ENCODE results near the gene CHST4.

Gene CHST4

DNA sequence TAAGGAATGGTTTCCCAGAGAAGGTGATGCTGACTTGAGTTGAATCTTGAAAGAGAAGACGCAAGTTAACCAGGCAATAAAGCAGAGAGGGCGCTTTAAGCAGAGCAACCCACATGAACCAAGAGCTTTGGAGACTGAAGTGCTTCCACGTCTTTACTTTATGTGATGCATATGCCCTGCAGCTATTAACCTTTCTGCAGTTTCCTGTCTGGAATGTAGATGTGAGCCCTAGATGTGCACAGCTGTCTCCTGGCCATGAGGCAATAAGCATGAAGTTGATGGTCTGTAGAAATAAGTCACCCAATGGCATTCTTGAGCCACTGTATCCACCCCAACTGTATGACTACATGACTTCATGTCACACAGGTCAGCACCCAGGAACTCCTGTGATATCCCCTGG is 5.7 kb upstream of the CHST4 start:
- no peak overlapping the region for H3K4me3 ChIP-seq (ENCODE audit: low read length)
- TF ChIP-seq, protein P1, sequence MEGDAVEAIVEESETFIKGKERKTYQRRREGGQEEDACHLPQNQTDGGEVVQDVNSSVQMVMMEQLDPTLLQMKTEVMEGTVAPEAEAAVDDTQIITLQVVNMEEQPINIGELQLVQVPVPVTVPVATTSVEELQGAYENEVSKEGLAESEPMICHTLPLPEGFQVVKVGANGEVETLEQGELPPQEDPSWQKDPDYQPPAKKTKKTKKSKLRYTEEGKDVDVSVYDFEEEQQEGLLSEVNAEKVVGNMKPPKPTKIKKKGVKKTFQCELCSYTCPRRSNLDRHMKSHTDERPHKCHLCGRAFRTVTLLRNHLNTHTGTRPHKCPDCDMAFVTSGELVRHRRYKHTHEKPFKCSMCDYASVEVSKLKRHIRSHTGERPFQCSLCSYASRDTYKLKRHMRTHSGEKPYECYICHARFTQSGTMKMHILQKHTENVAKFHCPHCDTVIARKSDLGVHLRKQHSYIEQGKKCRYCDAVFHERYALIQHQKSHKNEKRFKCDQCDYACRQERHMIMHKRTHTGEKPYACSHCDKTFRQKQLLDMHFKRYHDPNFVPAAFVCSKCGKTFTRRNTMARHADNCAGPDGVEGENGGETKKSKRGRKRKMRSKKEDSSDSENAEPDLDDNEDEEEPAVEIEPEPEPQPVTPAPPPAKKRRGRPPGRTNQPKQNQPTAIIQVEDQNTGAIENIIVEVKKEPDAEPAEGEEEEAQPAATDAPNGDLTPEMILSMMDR (conservative IDR thresholded peaks at IDR 0.05; ENCODE audit: low read length), result no peak
- DNase-seq (ENCODE audit: low read depth), result no peak

DNA sequence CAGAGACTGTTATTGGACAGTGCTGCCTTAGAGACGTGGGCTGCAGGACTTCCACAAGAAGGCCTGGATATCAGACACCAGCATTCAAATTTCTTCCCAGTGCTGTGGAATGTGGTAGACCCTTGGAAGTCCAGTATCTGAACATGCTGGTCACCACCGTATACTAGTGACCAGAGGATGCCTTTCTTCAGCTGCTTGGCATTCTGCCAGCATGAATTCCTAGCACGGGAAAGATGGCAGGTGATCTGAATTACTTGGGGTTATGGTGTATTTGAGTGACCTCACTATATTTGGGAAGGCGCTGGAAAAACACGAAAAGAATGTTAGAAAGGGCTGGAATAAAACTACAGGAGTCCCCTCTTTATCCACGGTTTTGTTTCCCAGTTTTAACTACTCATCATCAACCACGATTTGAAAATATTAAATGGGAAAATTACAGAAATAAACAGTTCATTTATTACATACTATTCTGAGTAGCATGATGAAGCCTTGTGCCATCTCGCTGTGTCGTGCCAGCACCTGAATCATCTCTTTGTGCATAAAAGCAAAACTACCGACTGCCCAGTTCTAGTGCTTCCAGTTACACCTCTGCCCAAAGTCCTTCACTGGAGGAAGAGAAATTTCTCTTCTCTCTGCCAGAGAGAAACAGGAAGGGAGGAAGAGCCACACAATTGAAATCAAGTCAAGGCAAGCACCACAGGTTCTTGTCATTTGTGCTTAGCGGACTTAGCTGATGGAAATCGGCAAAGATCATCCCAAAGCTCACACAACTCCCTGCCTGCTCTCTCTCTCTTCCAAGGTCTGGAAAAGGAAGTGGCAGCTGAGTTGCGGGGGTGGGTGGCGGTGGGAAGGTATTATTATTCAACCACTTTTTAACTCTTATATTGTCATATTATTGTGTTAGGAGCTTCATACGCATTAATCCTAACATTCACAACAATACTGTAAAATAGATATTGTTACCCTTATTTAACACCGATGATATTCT is 1.4 kb upstream of the CHST4 start:
- no peak overlapping the region for H3K4me3 ChIP-seq (ENCODE audit: low read length)
- no peak for DNase-seq (ENCODE audit: low read depth)

DNA sequence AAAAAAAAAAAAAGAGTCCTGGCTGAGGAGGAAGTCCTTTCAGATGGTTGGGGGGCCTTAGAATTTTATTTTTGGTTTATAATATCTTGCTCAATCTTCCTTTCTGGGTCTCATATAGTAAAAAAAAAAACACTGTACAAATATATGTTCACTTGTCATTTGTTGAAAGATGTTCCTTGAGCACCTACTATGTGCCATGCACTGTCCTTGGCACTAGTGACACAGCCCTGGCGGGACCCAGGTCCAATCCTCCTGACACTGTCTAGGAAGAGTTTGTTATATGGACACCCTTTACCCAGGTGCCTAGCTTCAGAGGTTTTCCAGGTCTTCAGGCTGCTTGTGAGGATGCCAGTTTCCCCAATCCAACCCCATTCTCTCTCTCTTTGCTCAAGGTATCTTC is 2.0 kb downstream of the CHST4 start:
- DNase-seq (ENCODE audit: low read depth), result no peak
- H3K4me3 ChIP-seq (ENCODE audit: low read length), result no peak overlapping the region
- TF ChIP-seq, protein P1 (conservative IDR thresholded peaks at IDR 0.05; ENCODE audit: low read length), result no peak

More for the DNA sequence above, 1.4 kb upstream of the CHST4 start:
- TF ChIP-seq, protein P1 (conservative IDR thresholded peaks at IDR 0.05; ENCODE audit: low read length), result no peak

DNA sequence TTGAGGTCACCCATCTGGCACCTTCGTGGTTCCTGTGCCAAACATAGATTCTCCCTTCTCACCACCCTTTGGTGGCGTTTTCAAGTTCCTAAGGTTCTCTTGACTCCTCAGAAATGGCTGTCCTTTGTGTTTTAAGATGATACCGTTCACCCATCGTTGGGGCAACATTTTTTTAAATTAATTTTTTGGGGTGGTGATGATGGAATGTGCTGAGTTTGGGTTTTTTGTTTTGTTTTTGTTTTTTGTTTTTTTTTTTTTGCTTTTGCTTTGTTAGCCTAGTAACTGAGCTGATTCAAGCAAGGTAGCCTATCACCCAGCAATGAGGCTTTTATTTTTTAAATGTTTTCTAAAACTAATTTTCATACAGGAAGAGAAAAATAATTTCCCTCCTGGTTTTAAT is 2.6 kb downstream of the CHST4 start:
- H3K4me3 ChIP-seq (ENCODE audit: low read length), result no peak overlapping the region
- TF ChIP-seq, protein P1 (conservative IDR thresholded peaks at IDR 0.05; ENCODE audit: low read length), result no peak
- no peak for DNase-seq (ENCODE audit: low read depth)

DNA sequence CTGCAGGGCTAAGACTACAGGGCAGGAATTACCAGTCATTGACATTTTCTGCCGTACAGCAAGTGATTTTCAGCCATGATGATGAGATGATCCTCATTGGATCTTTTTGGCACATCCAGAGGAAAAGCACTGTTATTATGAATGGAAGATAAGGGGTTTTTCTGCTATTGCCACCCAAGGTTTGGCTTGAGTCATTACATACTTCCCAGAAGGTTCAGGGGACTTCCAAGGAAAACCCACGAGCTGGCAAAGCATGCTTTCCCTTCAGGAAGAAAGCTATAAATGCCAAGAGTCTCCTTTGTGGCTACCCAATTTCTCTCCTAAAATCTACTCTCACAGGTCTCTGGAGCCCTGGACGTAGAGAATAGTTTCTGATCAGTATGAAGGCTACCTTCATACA is 6.1 kb downstream of the CHST4 start:
- no peak for DNase-seq (ENCODE audit: low read depth)
- TF ChIP-seq, protein P1 (conservative IDR thresholded peaks at IDR 0.05; ENCODE audit: low read length), result no peak
- no peak overlapping the region for H3K4me3 ChIP-seq (ENCODE audit: low read length)

DNA sequence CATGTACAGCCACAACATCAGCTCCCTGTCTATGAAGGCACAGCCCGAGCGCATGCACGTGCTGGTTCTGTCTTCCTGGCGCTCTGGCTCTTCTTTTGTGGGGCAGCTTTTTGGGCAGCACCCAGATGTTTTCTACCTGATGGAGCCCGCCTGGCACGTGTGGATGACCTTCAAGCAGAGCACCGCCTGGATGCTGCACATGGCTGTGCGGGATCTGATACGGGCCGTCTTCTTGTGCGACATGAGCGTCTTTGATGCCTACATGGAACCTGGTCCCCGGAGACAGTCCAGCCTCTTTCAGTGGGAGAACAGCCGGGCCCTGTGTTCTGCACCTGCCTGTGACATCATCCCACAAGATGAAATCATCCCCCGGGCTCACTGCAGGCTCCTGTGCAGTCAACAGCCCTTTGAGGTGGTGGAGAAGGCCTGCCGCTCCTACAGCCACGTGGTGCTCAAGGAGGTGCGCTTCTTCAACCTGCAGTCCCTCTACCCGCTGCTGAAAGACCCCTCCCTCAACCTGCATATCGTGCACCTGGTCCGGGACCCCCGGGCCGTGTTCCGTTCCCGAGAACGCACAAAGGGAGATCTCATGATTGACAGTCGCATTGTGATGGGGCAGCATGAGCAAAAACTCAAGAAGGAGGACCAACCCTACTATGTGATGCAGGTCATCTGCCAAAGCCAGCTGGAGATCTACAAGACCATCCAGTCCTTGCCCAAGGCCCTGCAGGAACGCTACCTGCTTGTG is 10.7 kb downstream of the CHST4 start:
- DNase-seq (ENCODE audit: low read depth), result no peak
- H3K4me3 ChIP-seq (ENCODE audit: low read length), result no peak overlapping the region
- TF ChIP-seq, protein P1 (conservative IDR thresholded peaks at IDR 0.05; ENCODE audit: low read length), result no peak
